Right lobe of liver (tissue), 4 donors: ENCODE results near the gene ELMOD3.

Source experiments
- CTCF ChIP-seq, 4 donors: fragments of 200-600 bp in 3 of 4; fragments of 450-650 bp in 1 of 4; IDR thresholded peaks; one replicate each; pipeline versions ENCODE4 v1.5.1 to v1.8.0; 2016 to 2022; ENCODE audit warnings: antibody characterized with exemption in 4 of 4, mild to moderate bottlenecking in 2 of 4
- POLR2A ChIP-seq: fragments of 450-650 bp; IDR thresholded peaks from one replicate; pipeline ENCODE4 v1.6.1; 2017; ENCODE audit warnings: antibody characterized with exemption, mild to moderate bottlenecking
- donor health status: DM: no; HTN: no; CAD: no.
- donor health status: DM: no; HTN: no; CAD: no.
- donor health status: DM: no; HTN: yes; CAD: no.

- no peak for TF ChIP-seq CTCF (IDR thresholded peaks at IDR 0.05)
- no peak for TF ChIP-seq POLR2A
Measured at GRCh38 chr2:85377083-85377482, 22.5 kb downstream of the ELMOD3 start.
